RPMI7951 (cell line): ENCODE data around the gene NAA10. TPM values are rescaled to one million over a fixed set of nuclear protein-coding genes. Genes with fewer than 3 reads are reported as not detected.
"Not testable (repeated sequence)": the region's sequence is repeated elsewhere in the genome, so short reads cannot be mapped to it uniquely, and the experiment has no call there.

Source experiments
- DNase-seq: peaks from one replicate; pipeline ENCODE4 v3.0.0-alpha.2; 2012; ENCODE audit warnings: low read depth
- total RNA-seq: library from RNA; depleted of rRNA; stranded (reverse); fragments of >200 nt; shearing (Covaris generic); gene quantifications from 2 replicates; pipeline ENCODE4 v1.2.3, GENCODE V29; 2014; rRNA removed

The NAA10 gene
- total RNA-seq = 96.4 and 136 TPM in 2 replicates

DNA sequence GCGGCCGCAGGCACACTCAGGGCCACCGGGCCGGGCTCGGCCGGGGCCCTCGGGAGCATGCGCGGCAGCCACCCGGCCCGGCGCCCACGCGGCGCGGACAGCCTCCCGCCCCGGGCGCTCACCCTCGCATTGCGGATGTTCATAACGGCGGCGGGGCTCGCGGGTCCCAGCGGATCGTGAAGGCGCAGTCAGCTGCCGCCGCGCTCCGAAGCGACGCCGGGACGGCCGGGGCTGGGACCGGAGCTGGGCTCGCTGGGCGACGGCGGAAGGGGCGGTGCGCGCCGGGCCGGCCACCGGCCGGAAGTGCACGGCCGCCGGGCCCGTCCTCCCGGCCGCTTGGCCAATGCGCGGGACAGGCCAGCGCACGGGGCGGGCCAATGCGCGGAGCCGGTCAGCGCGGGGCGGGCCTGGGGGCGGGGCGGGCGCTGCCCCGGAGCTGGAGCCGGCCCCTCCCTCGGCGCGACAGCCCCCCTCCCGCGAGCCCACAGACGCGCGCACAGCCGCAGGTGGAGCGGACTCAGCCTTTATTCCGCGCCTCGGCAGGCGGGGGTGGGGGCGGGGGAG lies at the start of gene NAA10:
Gene NAA10, minus strand, starts transcription at position 276 of the 564 bp plus-strand sequence. Its CDS starts 133 bp downstream, at position 143.
- DNase-seq = peak; percentile 70

DNA sequence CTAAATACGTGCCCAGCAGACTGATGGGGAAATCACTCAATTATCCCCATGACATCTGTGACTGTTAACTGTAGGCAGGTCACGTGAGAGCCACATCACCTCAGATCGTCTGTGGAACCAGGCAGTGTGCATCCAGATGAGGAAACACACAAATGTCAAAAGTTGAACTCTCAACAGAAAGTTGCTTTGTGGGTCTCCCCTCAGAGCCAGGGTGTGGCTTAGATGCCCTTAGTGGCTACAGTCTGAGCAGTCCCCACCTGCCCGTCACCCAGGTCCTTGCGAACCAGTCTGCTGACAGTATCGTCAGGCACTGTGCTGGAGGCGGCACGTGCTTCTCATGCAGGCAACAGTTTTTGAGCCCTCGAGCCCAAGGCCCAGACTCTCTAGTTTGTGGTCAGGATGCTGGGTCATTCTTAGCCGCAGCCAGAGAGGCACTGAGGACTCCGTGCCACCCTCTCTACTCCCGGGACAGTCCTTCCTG lies 48.5 kb upstream of the NAA10 start:
- no peak for DNase-seq

GRCh38 chrX:153981771-153982533 lies 47.1 kb upstream of the NAA10 start:
- DNase-seq = peak; percentile 81

DNA sequence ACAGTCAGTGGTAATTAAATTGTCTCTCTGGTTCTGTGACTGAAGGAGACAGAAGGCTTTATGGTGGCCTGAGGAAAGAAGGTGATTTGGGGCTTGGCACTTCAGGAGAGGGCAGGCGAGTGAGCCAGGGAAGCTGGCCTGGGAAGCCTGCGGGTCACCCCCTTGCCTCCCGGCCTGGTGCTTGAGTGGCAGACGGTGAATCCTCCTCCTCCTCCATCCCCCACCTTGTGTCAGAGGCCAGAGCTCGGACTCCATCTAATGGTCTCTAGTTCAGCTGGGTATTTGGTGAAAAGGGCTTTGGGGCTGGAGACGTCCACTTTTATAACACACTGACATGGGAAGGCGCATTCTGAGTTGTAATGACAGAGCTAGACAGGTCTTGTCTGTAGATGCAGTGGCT lies 46.4 kb upstream of the NAA10 start:
- no peak for DNase-seq

DNA sequence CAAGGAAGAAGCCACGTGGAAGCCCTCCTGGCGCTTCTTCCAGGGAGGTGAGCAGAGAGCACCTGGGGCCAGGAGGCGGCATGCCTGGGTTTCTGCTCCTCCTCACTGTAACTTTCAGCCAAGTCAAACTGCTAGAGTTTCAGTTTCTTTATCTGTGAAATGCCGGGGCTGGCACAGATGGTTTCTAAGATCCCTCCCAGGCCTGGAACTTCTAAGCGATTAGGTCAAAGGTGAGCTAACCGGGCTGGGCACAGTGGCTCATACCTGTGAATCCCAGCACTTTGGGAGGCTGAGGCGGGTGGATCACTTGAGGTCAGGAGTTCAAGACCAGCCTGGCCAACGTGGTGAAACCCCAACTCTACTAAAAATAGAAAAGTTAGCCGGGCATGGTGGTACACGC lies 45.6 kb upstream of the NAA10 start:
- DNase-seq = not testable (repeated sequence)

- DNase-seq = no peak
Observed at GRCh38 chrX:153974726-153975286, 40.0 kb upstream of the NAA10 start.

GRCh38 chrX:153974003-153974725 lies 39.3 kb upstream of the NAA10 start:
- DNase-seq = no peak

DNA sequence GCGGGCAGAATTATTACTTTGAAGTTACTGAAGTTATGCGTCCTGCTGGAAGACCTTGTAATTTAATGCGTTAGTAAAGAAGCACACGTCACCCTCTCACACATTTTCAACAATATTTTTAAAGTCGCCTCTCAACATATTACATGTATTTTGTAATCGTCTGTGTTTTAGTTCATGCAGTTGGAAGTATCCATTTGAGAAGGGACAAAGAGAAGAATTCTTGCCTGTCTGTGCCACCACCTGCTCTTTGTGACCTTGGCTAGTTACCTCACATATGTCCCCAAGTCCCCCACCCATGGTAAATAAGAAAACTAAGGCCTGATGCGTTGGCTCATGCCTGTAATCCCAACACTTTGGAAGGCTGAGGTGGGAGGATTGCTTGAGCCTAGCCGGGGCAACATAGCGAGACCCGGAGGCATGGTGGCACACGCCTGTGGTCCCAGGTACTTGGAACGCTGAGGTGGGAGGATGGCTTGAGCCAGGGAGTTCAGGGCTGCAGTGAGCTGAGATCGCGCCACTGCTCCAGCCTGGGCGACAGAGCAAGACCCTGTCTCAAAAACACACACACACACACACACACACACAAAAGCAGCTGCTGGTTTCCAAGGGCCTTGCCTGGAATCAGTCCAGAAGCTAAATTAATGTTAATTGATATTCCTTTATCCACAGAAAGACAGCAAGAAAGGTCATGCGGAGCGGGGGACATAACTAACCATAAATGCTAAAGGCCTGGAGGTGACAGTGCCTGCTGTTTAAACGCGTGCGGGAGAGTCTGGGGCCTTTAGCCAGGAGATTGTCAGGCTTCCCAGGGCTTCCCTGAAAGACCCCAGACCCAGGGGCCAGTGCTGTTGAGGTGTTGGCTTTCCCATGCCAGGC lies 38.5 kb upstream of the NAA10 start:
- no peak for DNase-seq

- peak; percentile 84 for DNase-seq
Observed at GRCh38 chrX:153972368-153973126, 37.7 kb upstream of the NAA10 start, which contains the start of gene TMEM187. TSS of gene TMEM187 (plus strand) at chrX:153972754. CDS start at chrX:153982063, 9,309 bp downstream.

GRCh38 chrX:153971450-153972367 lies 36.9 kb upstream of the NAA10 start, which contains the start of gene HCFC1:
TSS of gene HCFC1 (minus strand) at chrX:153971818. CDS start at chrX:153970840, 978 bp downstream.
- peak; percentile 80 for DNase-seq

GRCh38 chrX:153971124-153971449 lies 36.2 kb upstream of the NAA10 start:
- peak; percentile 81 for DNase-seq

- DNase-seq = peak; percentile 65
Observed at GRCh38 chrX:153970357-153971123, 35.7 kb upstream of the NAA10 start.

GRCh38 chrX:153969904-153970356 lies 35.1 kb upstream of the NAA10 start:
- no peak for DNase-seq

DNA sequence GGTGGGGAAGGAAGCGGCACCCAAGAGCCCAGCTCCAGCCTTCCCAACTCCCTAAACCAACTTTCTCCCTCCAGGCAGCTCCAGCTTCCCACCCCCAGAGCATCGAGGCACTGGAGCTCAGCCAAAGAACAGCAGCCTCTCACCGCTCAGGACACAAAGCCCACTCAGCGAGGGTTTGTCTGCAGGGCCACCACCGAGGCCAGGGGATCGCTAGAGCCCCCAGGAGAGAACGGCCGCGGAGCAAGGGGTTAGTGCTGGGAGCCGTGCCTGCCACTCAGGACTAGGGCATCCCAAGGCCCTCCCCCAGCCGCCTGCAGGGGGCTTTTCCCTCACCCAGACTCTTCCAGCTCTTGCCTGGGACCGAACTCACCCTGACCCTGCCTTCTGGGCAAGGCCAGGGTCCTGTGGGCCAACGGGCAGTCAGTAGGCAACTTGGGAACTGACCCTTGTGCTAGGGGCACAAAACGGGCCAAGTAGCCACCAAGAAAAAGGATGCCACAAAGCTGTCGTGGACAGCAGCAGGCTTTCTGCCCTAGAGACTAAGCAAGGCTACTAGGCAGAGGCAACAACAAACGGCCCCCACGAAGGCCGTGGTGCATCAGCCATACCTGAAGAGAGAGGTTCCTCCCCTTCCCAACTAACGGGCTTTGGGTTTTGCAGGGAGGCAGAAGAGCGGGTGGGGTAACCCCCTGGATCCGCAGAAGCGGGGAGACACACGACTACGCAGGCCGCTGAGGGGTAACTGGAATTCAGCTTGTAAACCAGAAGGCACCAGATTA lies 34.5 kb upstream of the NAA10 start:
- no peak for DNase-seq

DNA sequence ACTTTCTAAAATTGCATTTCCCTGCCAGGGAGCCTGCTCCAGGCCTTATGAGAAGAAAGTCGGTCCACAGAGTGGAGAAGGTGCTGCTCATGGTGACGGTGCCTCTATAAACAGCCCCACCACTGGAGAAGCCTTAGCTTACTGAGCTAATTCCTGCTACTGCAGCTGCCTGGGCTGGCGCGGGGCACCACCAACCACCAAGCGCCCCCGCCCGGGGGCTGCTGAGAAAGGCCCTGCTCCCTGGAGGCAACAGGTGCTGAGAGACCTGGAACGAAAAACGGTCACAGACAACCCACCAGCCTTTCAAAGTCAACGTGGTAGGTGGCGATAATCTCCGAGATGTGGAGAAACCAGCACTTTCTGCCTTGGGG lies 33.9 kb upstream of the NAA10 start:
- DNase-seq = no peak

DNA sequence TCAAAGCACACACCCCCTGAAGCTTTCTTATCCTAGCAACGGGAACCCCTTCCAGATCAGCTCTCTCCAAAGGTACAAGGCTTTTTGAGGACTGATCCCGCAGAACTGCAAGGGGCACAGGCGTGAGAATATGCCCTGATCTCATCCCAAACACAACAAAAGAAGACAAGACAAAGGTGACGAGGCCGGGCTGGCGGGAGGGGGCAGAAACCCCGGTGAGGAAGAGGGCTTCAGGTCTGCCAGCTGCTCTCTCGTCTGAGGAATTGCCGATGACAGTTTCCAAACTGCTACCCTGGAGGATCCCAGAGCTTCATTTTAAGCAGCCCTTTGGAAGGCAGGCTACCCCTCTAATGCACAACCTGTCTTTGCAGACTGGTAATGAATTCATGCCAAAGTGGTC lies 33.4 kb upstream of the NAA10 start:
- no peak for DNase-seq

GRCh38 chrX:153967536-153968224 lies 32.8 kb upstream of the NAA10 start:
- DNase-seq = no peak
